ENCODE measurements around the gene MYBPC1. TPM values are rescaled to one million over a fixed set of nuclear protein-coding genes. Genes with fewer than 3 reads are reported as not detected.
"Not testable (repeated sequence)": the region's sequence is repeated elsewhere in the genome, so short reads cannot be mapped to it uniquely, and the experiment has no call there.

The MYBPC1 gene, protein sequence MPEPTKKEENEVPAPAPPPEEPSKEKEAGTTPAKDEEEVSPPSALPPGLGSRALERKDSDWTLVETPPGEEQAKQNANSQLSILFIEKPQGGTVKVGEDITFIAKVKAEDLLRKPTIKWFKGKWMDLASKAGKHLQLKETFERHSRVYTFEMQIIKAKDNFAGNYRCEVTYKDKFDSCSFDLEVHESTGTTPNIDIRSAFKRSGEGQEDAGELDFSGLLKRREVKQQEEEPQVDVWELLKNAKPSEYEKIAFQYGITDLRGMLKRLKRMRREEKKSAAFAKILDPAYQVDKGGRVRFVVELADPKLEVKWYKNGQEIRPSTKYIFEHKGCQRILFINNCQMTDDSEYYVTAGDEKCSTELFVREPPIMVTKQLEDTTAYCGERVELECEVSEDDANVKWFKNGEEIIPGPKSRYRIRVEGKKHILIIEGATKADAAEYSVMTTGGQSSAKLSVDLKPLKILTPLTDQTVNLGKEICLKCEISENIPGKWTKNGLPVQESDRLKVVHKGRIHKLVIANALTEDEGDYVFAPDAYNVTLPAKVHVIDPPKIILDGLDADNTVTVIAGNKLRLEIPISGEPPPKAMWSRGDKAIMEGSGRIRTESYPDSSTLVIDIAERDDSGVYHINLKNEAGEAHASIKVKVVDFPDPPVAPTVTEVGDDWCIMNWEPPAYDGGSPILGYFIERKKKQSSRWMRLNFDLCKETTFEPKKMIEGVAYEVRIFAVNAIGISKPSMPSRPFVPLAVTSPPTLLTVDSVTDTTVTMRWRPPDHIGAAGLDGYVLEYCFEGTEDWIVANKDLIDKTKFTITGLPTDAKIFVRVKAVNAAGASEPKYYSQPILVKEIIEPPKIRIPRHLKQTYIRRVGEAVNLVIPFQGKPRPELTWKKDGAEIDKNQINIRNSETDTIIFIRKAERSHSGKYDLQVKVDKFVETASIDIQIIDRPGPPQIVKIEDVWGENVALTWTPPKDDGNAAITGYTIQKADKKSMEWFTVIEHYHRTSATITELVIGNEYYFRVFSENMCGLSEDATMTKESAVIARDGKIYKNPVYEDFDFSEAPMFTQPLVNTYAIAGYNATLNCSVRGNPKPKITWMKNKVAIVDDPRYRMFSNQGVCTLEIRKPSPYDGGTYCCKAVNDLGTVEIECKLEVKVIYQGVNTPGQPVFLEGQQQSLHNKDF
- 0.01 TPM for polyA plus RNA-seq (2013, experiment 1 of 2)
- 0.03 TPM for polyA plus RNA-seq (2013, experiment 2 of 2)

DNA sequence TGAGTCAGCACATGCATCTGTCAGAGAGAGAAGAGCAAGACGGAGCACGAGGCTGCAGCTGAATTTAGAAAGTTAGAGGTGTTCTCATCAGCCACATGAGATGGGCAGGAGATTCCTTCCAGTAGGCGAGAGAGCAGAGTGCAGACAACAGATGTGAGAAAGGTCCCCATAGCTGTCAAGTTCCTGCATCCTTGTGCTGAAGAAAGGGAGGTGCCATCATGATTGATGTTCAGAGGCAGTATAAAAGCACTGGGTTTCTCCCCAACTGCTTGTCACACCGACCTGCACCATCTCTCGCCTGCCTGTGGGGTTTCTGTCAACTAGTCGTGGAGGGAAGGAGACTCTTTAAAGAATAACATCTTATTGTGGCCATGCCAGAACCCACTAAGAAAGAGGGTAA lies at the start of gene MYBPC1:
Gene MYBPC1 (plus strand): TSS at position 272 of the 400 bp plus-strand sequence. CDS start 100 bp downstream, at position 372.
- Histone ChIP-seq H3K4me2 (ENCODE audit: low read length) (no peak within 1 kb of the TSS), H3K4me1 (ENCODE audit: control insufficient read depth, low read depth, low read length) (no peaks in the 10 kb centered on the region), H4K8ac (ENCODE audit: low read depth, low read length) (no peak within 1 kb of the TSS), H3K27me3 (ENCODE audit: insufficient read depth, low read length, poor library complexity) (no peaks in the 10 kb centered on the region), H3K79me1 (ENCODE audit: low read length) (no peaks in the 10 kb centered on the region), H3K4me3 (ENCODE audit: low read length) (no peak within 1 kb of the TSS), H3K23ac (ENCODE audit: low read length) (no peak within 1 kb of the TSS), H2AK5ac (ENCODE audit: low read length) (no peak within 1 kb of the TSS), H3K27ac (ENCODE audit: low read depth, low read length) (no peak within 1 kb of the TSS), H3K79me2 (ENCODE audit: control insufficient read depth, insufficient read depth, low read length) (no peaks in the 10 kb centered on the region), H2BK120ac (ENCODE audit: low read depth, low read length) (no peak within 1 kb of the TSS), H3K56ac (ENCODE audit: low read length) (no peak within 1 kb of the TSS), H3K4ac (ENCODE audit: low read depth, low read length) (no peak within 1 kb of the TSS), H3K18ac (ENCODE audit: low read length) (no peak within 1 kb of the TSS), H4K5ac (ENCODE audit: low read length) (no peak within 1 kb of the TSS), H2BK5ac (ENCODE audit: low read length) (no peak within 1 kb of the TSS), H3K36me3 (ENCODE audit: control insufficient read depth, insufficient read depth, low read length) (no peaks in the 10 kb centered on the region), H3K9ac (ENCODE audit: low read length) (no peak within 1 kb of the TSS), H2BK15ac (replicated peaks; ENCODE audit: low read depth) (no peak within 1 kb of the TSS)
- DNase-seq, result peak; percentile 48
- no CpG with 5 or more reads among the region's 6 CpGs for WGBS (ENCODE audit: extremely low coverage, insufficient coverage, low lambda C conversion rate)

DNA sequence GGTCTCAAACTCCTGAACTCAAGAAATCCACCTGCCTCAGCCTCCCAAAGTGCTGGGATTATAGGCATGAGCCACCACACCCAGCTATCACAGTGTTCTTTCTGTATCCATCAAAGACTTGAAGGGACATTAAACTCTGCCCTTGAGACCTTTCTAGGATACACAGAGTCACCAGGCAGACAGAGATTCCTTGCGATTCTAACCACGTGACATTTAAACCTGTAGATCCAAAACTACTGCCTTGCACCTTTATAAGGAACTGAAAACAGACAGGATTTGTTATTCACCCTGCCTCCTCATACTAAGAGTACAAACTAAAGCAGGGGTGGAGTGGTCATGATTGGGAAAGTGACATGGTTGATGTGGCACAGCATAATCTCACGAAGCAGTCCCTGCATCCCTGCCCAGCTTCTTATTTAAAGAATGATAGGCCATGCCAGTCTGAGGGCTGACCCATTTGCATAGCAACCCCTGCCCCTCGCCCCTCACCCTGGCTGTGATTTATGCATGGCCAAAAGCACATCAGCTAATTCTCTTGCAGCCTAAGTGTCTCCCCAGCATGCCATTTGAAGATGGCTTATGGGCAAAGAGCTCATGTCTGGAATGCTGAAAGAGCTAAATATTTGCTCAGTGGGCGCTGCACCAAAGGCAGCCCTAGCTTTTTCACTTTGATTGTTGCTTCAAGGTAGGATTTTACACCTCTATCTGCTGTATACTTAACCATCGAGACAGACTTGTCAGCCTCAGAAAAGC lies 43.2 kb upstream of the MYBPC1 start:
- H3K4me1 ChIP-seq (ENCODE audit: control insufficient read depth, low read depth, low read length), result no peaks in the 10 kb centered on the region
- H2AK5ac ChIP-seq (ENCODE audit: low read length), result no peak overlapping the region
- H2BK120ac ChIP-seq (ENCODE audit: low read depth, low read length), result no peak overlapping the region
- no peak overlapping the region for H3K4ac ChIP-seq (ENCODE audit: low read depth, low read length)
- no peak overlapping the region for H3K56ac ChIP-seq (ENCODE audit: low read length)
- H4K8ac ChIP-seq (ENCODE audit: low read depth, low read length), result no peak overlapping the region
- no peaks in the 10 kb centered on the region for H3K36me3 ChIP-seq (ENCODE audit: control insufficient read depth, insufficient read depth, low read length)
- no peak overlapping the region for H3K27ac ChIP-seq (ENCODE audit: low read depth, low read length)
- no peaks in the 10 kb centered on the region for H3K27me3 ChIP-seq (ENCODE audit: insufficient read depth, low read length, poor library complexity)
- no peak overlapping the region for H2BK15ac ChIP-seq (replicated peaks; ENCODE audit: low read depth)
- no peak for DNase-seq
- no peak overlapping the region for H2BK5ac ChIP-seq (ENCODE audit: low read length)
- no CpG with 5 or more reads among the region's 6 CpGs for WGBS (ENCODE audit: extremely low coverage, insufficient coverage, low lambda C conversion rate)
- H3K23ac ChIP-seq (ENCODE audit: low read length), result no peak overlapping the region
- H3K4me2 ChIP-seq (ENCODE audit: low read length), result no peak overlapping the region
- H3K79me2 ChIP-seq (ENCODE audit: control insufficient read depth, insufficient read depth, low read length), result no peaks in the 10 kb centered on the region
- no peak overlapping the region for H4K5ac ChIP-seq (ENCODE audit: low read length)
- no peaks in the 10 kb centered on the region for H3K79me1 ChIP-seq (ENCODE audit: low read length)
- H3K9ac ChIP-seq (ENCODE audit: low read length), result no peak overlapping the region
- no peak overlapping the region for H3K18ac ChIP-seq (ENCODE audit: low read length)
- H3K4me3 ChIP-seq (ENCODE audit: low read length), result no peak overlapping the region

DNA sequence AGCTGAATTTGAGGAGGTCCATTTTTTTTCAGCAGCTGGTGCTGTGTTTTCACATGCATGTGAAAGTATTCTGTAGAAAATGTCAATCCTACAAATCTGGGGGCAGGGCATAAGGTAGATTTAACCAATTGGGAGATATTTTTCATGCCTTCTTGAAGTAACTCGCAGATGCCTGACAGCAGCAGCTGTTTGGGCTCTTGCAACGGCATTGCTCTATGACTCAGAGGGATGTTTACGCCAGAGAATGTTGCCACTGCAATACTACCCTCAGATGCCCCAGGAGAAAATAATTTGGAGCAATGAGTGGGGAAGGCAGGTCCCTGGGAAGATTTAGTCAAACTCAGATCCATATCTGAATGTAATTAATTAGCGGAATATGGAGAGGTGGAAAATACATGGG lies 42.5 kb upstream of the MYBPC1 start:
- Histone ChIP-seq H2BK120ac (ENCODE audit: low read depth, low read length) (no peak overlapping the region), H3K79me2 (ENCODE audit: control insufficient read depth, insufficient read depth, low read length) (no peaks in the 10 kb centered on the region), H3K4ac (ENCODE audit: low read depth, low read length) (no peak overlapping the region), H3K18ac (ENCODE audit: low read length) (no peak overlapping the region), H2AK5ac (ENCODE audit: low read length) (no peak overlapping the region), H3K36me3 (ENCODE audit: control insufficient read depth, insufficient read depth, low read length) (no peaks in the 10 kb centered on the region), H3K4me1 (ENCODE audit: control insufficient read depth, low read depth, low read length) (no peaks in the 10 kb centered on the region), H2BK5ac (ENCODE audit: low read length) (no peak overlapping the region), H3K27ac (ENCODE audit: low read depth, low read length) (no peak overlapping the region), H3K56ac (ENCODE audit: low read length) (no peak overlapping the region), H4K8ac (ENCODE audit: low read depth, low read length) (no peak overlapping the region), H3K23ac (ENCODE audit: low read length) (no peak overlapping the region), H3K79me1 (ENCODE audit: low read length) (no peaks in the 10 kb centered on the region), H3K4me2 (ENCODE audit: low read length) (no peak overlapping the region), H2BK15ac (replicated peaks; ENCODE audit: low read depth) (no peak overlapping the region), H4K5ac (ENCODE audit: low read length) (no peak overlapping the region), H3K27me3 (ENCODE audit: insufficient read depth, low read length, poor library complexity) (no peaks in the 10 kb centered on the region), H3K9ac (ENCODE audit: low read length) (no peak overlapping the region), H3K4me3 (ENCODE audit: low read length) (no peak overlapping the region)
- WGBS (ENCODE audit: extremely low coverage, insufficient coverage, low lambda C conversion rate), result no CpG with 5 or more reads among the region's 4 CpGs
- DNase-seq, result peak; percentile 65

DNA sequence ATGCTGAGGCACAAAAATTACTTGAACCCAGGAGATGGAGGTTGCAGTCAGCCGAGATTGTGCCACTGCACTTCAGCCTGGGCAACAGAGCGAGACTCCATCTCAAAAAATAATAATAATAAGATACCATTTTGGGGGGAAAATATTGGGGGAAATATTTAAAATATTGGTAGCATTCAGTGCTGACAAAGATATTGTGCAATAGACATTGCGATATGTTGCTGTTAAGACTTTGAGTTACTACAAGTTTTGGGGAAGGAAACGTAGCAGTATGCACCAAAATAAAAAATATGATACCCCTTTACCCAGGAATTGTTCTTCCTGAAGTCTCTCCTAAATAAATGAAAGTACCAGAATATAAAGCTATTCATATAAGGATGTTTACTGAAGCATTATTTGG lies 37.7 kb upstream of the MYBPC1 start:
- Histone ChIP-seq H3K79me2 (ENCODE audit: control insufficient read depth, insufficient read depth, low read length) (no peaks in the 10 kb centered on the region), H3K79me1 (ENCODE audit: low read length) (no peaks in the 10 kb centered on the region), H3K4me2 (ENCODE audit: low read length) (no peak overlapping the region), H3K18ac (ENCODE audit: low read length) (no peak overlapping the region), H3K23ac (ENCODE audit: low read length) (no peak overlapping the region), H3K4ac (ENCODE audit: low read depth, low read length) (no peak overlapping the region), H2BK120ac (ENCODE audit: low read depth, low read length) (no peak overlapping the region), H4K8ac (ENCODE audit: low read depth, low read length) (no peak overlapping the region), H3K27me3 (ENCODE audit: insufficient read depth, low read length, poor library complexity) (no peaks in the 10 kb centered on the region), H2BK15ac (replicated peaks; ENCODE audit: low read depth) (no peak overlapping the region), H4K5ac (ENCODE audit: low read length) (no peak overlapping the region), H2BK5ac (ENCODE audit: low read length) (no peak overlapping the region), H3K4me1 (ENCODE audit: control insufficient read depth, low read depth, low read length) (no peaks in the 10 kb centered on the region), H2AK5ac (ENCODE audit: low read length) (no peak overlapping the region), H3K27ac (ENCODE audit: low read depth, low read length) (no peak overlapping the region), H3K4me3 (ENCODE audit: low read length) (no peak overlapping the region), H3K9ac (ENCODE audit: low read length) (no peak overlapping the region), H3K56ac (ENCODE audit: low read length) (no peak overlapping the region), H3K36me3 (ENCODE audit: control insufficient read depth, insufficient read depth, low read length) (no peaks in the 10 kb centered on the region)
- DNase-seq, result no peak
- 100% methylated on average over 1 of the region's 4 CpGs for WGBS (ENCODE audit: extremely low coverage, insufficient coverage, low lambda C conversion rate)

DNA sequence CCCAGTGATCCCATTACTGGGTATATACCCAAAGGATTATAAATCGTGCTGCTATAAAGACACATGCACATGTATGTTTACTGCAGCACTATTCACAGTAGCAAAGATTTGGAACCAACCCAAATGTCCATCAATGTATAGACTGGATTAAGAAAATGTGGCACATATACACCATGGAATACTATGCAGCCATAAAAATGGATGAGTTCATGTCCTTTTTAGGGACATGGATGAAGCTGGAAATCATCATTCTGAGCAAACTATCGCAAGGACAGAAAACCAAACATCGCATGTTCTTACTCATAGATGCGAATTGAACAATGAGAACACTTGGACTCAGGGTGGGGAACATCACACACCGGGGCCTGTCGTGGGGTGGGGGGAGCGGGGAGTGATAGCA lies 36.0 kb upstream of the MYBPC1 start:
- not testable (repeated sequence) for H3K23ac ChIP-seq (ENCODE audit: low read length); H3K4me1 ChIP-seq (ENCODE audit: control insufficient read depth, low read depth, low read length); H2AK5ac ChIP-seq (ENCODE audit: low read length); H4K5ac ChIP-seq (ENCODE audit: low read length); H2BK15ac ChIP-seq (replicated peaks; ENCODE audit: low read depth); H2BK5ac ChIP-seq (ENCODE audit: low read length); H3K18ac ChIP-seq (ENCODE audit: low read length); H3K9ac ChIP-seq (ENCODE audit: low read length); H3K4ac ChIP-seq (ENCODE audit: low read depth, low read length); H3K79me2 ChIP-seq (ENCODE audit: control insufficient read depth, insufficient read depth, low read length); H4K8ac ChIP-seq (ENCODE audit: low read depth, low read length); H3K79me1 ChIP-seq (ENCODE audit: low read length); H2BK120ac ChIP-seq (ENCODE audit: low read depth, low read length); H3K4me3 ChIP-seq (ENCODE audit: low read length); H3K56ac ChIP-seq (ENCODE audit: low read length); H3K36me3 ChIP-seq (ENCODE audit: control insufficient read depth, insufficient read depth, low read length); H3K27me3 ChIP-seq (ENCODE audit: insufficient read depth, low read length, poor library complexity); DNase-seq; H3K27ac ChIP-seq (ENCODE audit: low read depth, low read length); H3K4me2 ChIP-seq (ENCODE audit: low read length)
- WGBS (ENCODE audit: extremely low coverage, insufficient coverage, low lambda C conversion rate), result no CpG with 5 or more reads among the region's 7 CpGs
